Spinal cord (tissue), 10 donors: ENCODE measurements around the gene TENT5C. TPM values are rescaled to one million over a fixed set of nuclear protein-coding genes. Genes with fewer than 3 reads are reported as not detected.

Experiments
- DNase-seq, 6 donors: peaks; one replicate each; pipeline versions ENCODE4 v3.0.0 to v3.0.0-alpha.2; 2013 to 2015; ENCODE audit warnings: low spot score in 6 of 6, low read depth in 4 of 6
- H3K27ac ChIP-seq: one replicate; pipeline ENCODE4 v1.5.1; 2013; ENCODE audit warnings: low read depth, low read length, control low read depth
- H3K27me3 ChIP-seq: one replicate; pipeline ENCODE4 v1.6.1; 2013; ENCODE audit warnings: low read length; ENCODE audit not compliant: control insufficient read depth, insufficient read depth
- H3K36me3 ChIP-seq: one replicate; pipeline ENCODE4 v1.6.1; 2013; ENCODE audit warnings: low read length; ENCODE audit not compliant: control insufficient read depth, insufficient read depth
- H3K4me1 ChIP-seq: one replicate; pipeline ENCODE4 v1.6.1; 2013; ENCODE audit warnings: low read length; ENCODE audit not compliant: control insufficient read depth, insufficient read depth
- H3K4me3 ChIP-seq: one replicate; pipeline ENCODE4 v1.5.1; 2013; ENCODE audit warnings: low read depth, low read length, control low read depth
- H3K9me3 ChIP-seq: one replicate; pipeline ENCODE4 v1.6.1; 2013; ENCODE audit warnings: low read length; ENCODE audit not compliant: control insufficient read depth, insufficient read depth
- WGBS: methylation state at CpG from one replicate; pipeline ENCODE4 v1.1.5; 2013; ENCODE audit warnings: missing lambda C conversion rate; ENCODE audit not compliant: insufficient coverage; 5-methylcytosine and 5-hydroxymethylcytosine counted together
- polyA plus RNA-seq, 2 donors: library from polyadenylated mRNA; unstranded; fragments of 120-200 nt; gene quantifications; one replicate each; pipeline ENCODE4 v1.2.1, GENCODE V29; 2013; ENCODE audit not compliant: insufficient read length in 2 of 2
- total RNA-seq, 2 donors: library from RNA; depleted of rRNA in 1 of 2; stranded (reverse); fragments of 120-200 nt in 1 of 2; fragments of >200 nt in 1 of 2; gene quantifications; one replicate each; pipeline versions ENCODE4 v1.2.3 to v1.2.4, GENCODE V29; 2013 to 2014
- donor health status: healthy.

The TENT5C gene
- total and polyA plus RNA-seq, 4 donors = 2.0 to 42.1 (median 8.8) TPM

DNA sequence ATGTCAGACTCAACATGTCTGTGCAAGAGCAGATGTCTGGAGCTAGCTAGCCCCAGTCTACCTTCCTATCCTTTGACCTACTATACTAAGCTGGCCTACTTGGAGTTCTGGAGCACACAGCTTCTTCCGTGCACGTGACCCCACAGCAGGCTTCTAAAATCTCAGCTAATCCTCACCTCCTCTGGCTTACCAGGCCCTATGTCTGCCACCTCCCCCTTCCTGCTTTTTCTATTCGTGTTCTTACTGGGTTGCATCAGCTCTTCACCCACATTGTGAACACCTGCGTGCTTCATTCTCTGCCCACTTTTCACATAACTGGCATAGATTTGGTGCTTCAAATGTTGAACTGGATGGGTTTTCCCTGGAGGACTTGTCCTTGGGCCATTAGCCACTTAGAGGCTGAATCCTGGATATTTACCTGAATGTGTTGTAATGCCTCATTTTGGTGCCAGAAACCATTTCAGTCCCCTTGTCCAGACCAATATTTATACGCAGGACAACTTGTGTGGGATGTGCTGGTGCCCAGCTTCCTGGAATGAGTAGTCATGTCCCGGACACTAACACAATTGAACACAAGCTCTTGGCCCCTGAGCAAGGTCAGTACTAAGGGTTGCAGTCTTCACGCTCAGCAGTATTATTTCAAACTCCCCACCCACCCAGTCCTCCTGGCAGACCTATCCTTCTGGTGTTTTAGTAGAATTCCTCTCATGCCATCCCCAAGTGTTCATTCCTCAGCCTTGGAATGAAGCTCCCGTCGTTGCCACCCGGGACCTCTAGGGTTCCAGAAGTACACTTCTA, 24.0 kb downstream of the TENT5C start:
- Histone ChIP-seq H3K27me3 (no peaks in the 10 kb centered on the region), H3K4me3 (no peak overlapping the region), H3K36me3 (no peaks in the 10 kb centered on the region), H3K9me3 (no peaks in the 10 kb centered on the region), H3K4me1 (peaks cover 3% of the 10 kb centered on the region), H3K27ac (no peak overlapping the region)
- 88% methylated on average over 4 of the region's 10 CpGs for WGBS
- no peak for DNase-seq

DNA sequence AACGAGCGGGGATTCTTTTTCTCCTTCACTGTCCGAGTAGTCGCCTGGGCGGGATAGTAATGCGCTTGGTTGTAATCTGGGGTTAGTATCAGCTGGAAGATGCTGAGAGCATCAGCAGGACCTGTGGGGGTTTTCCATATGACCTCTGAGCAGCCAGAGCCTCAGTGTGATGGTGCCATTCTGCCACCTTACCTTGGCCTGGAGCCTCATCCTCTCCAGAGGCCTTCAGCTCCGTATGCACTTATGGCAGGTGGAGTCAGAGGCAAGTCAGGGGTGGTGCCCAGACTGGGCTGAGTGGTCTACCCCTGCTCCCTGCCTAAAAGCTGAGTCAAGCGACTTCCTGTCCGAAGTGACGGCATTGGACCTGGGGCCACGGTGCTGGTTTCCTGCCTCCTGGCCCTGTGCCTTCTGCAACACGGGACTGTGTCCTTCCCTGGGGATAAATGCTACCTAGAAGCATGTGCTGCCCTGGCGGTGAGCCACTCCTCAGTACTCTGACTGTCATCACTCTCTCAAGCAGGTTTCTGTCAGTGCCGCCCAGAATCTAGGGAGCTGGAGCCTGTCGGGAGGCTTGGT, 24.7 kb downstream of the TENT5C start:
- 88% methylated on average over 11 of the region's 15 CpGs for WGBS
- no peak for DNase-seq
- H3K4me3 ChIP-seq = no peak overlapping the region
- H3K27ac ChIP-seq = no peak overlapping the region
- peaks cover 3% of the 10 kb centered on the region for H3K4me1 ChIP-seq
- H3K9me3 ChIP-seq = no peaks in the 10 kb centered on the region
- no peaks in the 10 kb centered on the region for H3K36me3 ChIP-seq
- H3K27me3 ChIP-seq = no peaks in the 10 kb centered on the region

DNA sequence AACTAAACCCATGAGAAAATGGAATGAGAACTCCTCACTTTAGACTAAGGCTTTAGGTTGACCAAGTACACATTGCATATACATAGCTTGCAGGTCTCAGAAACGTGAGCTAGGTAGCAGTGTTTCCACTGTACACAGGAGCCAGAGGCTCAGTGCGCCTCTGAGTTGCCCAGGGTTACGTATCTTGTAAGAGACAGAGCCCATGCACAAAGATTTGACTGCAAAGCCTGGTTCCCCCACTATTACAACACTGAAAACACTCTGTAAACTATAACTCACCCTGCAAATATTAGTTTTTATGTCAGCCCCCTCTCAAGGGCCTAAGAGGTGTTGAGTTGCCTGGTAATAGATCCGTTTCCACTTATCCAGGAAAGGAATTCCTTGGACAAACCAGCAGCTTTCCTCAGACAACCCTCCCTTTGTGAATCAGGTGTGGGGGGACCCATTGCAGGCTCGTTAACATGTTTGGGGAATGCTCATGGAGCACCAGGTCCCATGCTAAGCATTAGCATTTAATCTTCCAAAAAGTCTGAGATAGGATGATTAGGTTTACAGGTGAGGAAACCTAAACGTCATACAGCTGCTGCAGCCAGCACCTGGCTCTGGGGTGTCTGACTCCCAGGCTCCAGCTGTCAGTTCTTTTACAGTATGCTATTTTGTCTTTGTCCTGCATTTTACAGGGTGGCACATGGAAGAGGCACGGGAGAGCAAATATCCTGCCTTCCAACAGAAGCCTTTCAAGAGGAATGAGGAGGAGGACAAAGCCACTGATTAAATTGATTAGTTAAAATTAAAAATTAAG, 25.7 kb downstream of the TENT5C start:
- 77% methylated on average over 3 of the region's 7 CpGs for WGBS
- no peak overlapping the region for H3K27ac ChIP-seq
- H3K9me3 ChIP-seq = no peaks in the 10 kb centered on the region
- no peaks in the 10 kb centered on the region for H3K27me3 ChIP-seq
- no peak overlapping the region for H3K4me3 ChIP-seq
- no peak for DNase-seq
- H3K36me3 ChIP-seq = no peaks in the 10 kb centered on the region
- H3K4me1 ChIP-seq = peaks cover 3% of the 10 kb centered on the region

DNA sequence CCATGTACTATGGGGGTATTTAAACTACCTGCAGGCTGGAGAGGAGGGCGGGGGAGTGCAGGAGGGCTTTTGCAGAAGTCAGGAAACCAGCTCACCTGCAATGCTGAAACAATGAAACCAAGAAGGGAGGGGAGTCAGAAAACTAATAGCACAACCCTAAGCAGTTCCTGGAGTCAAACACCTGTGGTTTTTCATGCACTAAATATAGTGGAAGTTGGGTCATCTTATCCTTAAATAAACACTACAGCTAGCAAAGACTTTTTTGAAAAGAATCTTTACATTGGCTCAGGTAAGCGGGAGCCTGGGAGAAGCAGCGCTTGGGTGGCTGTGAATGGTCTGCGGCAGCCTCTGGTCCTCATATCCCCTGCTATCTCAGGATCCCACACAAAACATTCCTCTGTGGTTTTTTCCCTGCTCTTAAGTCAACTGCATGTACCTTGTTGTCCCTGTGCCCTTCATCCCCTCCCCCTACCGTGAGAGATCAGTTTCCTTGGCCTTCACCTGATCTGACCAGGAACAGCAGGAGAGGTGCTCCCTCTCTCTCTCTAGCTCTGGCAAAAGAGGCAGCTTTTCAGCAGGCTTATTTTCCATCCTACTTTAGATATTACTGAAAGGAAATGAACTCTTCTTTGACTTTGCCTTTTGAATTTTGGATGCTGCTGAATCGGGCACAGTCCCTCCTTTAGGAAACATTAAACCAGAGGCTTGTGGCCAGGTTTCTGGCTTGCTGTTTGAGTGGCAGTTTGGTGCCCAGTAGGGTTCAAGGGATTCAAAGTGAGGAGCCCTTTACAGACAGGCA, 26.6 kb downstream of the TENT5C start:
- no peak overlapping the region for H3K27ac ChIP-seq
- H3K27me3 ChIP-seq = no peaks in the 10 kb centered on the region
- H3K9me3 ChIP-seq = no peaks in the 10 kb centered on the region
- H3K4me3 ChIP-seq = no peak overlapping the region
- H3K36me3 ChIP-seq = no peaks in the 10 kb centered on the region
- DNase-seq = no peak
- H3K4me1 ChIP-seq = peaks cover 3% of the 10 kb centered on the region
- 74% methylated on average over 4 of the region's 6 CpGs for WGBS

DNA sequence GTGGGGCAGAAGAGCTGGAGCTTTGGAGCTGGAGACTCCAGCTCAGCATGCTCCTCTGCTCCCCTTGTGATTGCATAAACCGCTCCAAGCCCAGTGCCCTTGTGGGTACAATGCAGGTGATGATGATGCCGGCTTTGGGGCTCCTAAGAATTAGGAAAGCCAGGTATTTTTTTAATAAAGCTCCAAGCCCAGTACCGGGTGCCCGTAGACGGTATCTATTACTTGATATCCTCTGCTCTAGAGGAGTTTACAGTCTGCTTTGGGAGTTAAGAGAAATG, 27.2 kb downstream of the TENT5C start:
- no peak for DNase-seq
- Histone ChIP-seq H3K27me3 (no peaks in the 10 kb centered on the region), H3K36me3 (no peaks in the 10 kb centered on the region), H3K27ac (no peak overlapping the region), H3K4me1 (peaks cover 3% of the 10 kb centered on the region), H3K9me3 (no peaks in the 10 kb centered on the region), H3K4me3 (no peak overlapping the region)
- 88% methylated on average over 4 of the region's 5 CpGs for WGBS

DNA sequence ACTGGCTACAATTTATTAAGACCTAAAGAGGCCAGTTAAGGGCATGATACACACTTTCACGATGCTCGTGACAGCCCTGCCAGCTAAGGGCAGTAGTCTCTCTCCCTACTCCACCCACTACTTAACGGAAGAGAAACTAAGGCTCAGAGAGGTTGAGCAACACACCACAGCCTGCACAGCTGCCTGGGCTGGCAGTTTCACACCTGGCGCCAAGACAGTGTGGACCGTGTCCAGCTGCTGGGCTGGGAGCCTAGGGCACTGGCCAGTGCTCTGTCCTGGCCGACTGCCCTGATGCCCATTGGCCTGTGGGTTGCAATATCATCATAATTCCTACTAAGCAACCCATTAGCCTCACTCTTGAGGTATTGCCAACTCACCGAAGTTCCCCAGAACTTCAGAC, 27.6 kb downstream of the TENT5C start:
- WGBS = 89% methylated on average over 7 of the region's 7 CpGs

DNA sequence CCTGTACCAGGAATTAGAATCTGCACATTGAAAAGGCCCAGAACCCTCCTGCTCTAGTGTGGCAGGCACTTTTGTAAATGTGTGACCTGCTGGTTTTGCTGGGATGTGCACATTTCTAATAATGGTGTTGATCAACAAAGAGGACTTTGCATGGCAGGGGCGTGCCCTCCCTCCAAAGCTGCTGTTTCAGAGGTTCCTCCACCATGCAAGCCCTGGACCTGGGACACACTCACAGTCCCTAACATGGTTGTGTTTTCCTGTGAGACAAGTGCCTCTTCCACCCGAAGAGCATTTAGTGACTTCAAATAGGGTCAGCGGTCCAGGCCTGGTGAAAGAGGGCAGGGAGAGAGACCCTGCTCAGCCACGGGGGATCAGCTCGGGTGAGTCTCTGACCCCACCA, 28.1 kb downstream of the TENT5C start:
- 98% methylated on average over 5 of the region's 5 CpGs for WGBS

More for the DNA sequence above, 27.6 kb downstream of the TENT5C start:
- Histone ChIP-seq H3K4me1 (peaks cover 3% of the 10 kb centered on the region), H3K4me3 (no peak overlapping the region), H3K27me3 (no peaks in the 10 kb centered on the region), H3K27ac (no peak overlapping the region), H3K9me3 (no peaks in the 10 kb centered on the region), H3K36me3 (no peaks in the 10 kb centered on the region)
- no peak for DNase-seq

DNA sequence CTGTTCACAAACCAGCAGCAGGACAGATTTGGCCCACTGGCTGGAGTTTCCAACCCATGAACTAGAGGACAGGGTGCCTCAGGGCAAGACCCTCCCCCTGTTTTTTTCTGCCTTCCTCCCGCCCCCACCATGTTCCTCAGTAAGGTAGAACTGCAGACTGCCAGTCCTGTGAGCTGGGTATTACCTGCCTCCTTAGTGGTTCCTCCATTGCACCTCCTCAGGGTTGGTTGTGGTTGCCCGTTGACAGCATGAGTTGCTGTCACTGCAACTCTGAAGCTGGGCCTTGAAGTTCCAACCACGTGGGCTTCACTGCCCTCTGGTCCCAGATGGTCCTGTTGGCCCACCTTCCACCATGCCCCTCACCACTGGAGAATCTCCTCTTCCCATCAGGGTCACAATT, 28.8 kb downstream of the TENT5C start:
- H3K27me3 ChIP-seq = no peaks in the 10 kb centered on the region
- peaks cover 3% of the 10 kb centered on the region for H3K4me1 ChIP-seq
- WGBS = 84% methylated on average over 3 of the region's 3 CpGs
- no peaks in the 10 kb centered on the region for H3K9me3 ChIP-seq
- no peak for DNase-seq
- no peak overlapping the region for H3K27ac ChIP-seq
- H3K4me3 ChIP-seq = no peak overlapping the region
- no peaks in the 10 kb centered on the region for H3K36me3 ChIP-seq

More for the DNA sequence above, 28.1 kb downstream of the TENT5C start:
- no peaks in the 10 kb centered on the region for H3K9me3 ChIP-seq
- H3K4me1 ChIP-seq = peaks cover 3% of the 10 kb centered on the region
- H3K27me3 ChIP-seq = no peaks in the 10 kb centered on the region
- no peak for DNase-seq
- H3K4me3 ChIP-seq = no peak overlapping the region
- H3K36me3 ChIP-seq = no peaks in the 10 kb centered on the region
- no peak overlapping the region for H3K27ac ChIP-seq

DNA sequence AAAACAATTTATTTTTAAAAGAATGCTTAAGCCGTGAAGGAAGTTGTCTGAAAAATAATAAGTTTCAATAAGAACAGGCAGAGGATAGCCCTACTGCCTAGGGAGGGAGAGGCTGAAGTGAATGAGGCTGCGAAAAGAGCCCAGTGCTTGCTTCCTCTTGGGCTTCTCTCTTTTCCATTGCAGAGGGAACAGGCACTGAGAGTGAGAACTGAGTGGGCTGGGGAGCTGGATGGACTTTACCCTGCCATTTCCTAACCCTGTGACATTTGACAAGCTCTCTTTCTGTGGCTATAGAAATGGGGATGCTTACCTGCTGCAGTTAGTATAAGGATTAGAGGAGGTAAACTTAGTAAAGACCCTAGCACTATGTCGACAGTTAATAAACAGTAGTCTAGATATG, 30.0 kb downstream of the TENT5C start:
- H3K4me3 ChIP-seq = no peak overlapping the region
- H3K4me1 ChIP-seq = peaks cover 3% of the 10 kb centered on the region
- WGBS = 100% methylated on average over 1 of the region's 3 CpGs
- H3K27me3 ChIP-seq = no peaks in the 10 kb centered on the region
- DNase-seq = no peak
- no peaks in the 10 kb centered on the region for H3K9me3 ChIP-seq
- H3K36me3 ChIP-seq = no peaks in the 10 kb centered on the region
- H3K27ac ChIP-seq = no peak overlapping the region
